PC-3 (cell line): ENCODE results near the gene UNC13A. TPM values are rescaled to one million over a fixed set of nuclear protein-coding genes. Genes with fewer than 3 reads are reported as not detected.

Source experiments
- ATAC-seq: fragments of 200-7000 bp; cut with Tn5 transposase; 2 replicates; pipeline ENCODE4 v1.9.1; 2020; ENCODE audit warnings: mild to moderate bottlenecking, moderate library complexity
- BruUV-seq: library from RNA; stranded (reverse); fragments of 400-500 nt; replicated peaks from 2 replicates; lab custom pipeline; 2021; lab: Mats Ljungman, UMichigan
- CTCF ChIA-PET: fragments of 300-600 bp; sonication (Branson Sonifier 250); formaldehyde crosslinking; loops from one replicate; lab custom pipeline; 2022; ENCODE audit warnings: antibody characterized with exemption; lab: Charles Lee
- POLR2A ChIA-PET: fragments of 300-600 bp; sonication (Branson Sonifier 250); formaldehyde crosslinking; loops from one replicate; lab custom pipeline; 2022; ENCODE audit warnings: antibody characterized with exemption; ENCODE audit not compliant: unreplicated experiment; lab: Charles Lee
- DNase-seq: peaks from one replicate; pipeline ENCODE4 v3.0.0-alpha.2; 2015
- H2AFZ ChIP-seq: fragments of 300-600 bp; sonication (generic); 2 replicates; pipeline ENCODE4 v1.6.0; 2016; ENCODE audit warnings: antibody characterized with exemption, low read length
- H3F3A ChIP-seq: fragments of 300-600 bp; sonication (generic); one replicate; pipeline ENCODE4 v1.6.0; 2017; ENCODE audit warnings: antibody characterized with exemption, low read length, control low read depth, mild to moderate bottlenecking; ENCODE audit not compliant: unreplicated experiment
- H3K27ac ChIP-seq: fragments of 300-600 bp; sonication (generic); 2 replicates; pipeline ENCODE4 v1.5.1; 2016; ENCODE audit warnings: mild to moderate bottlenecking, low read length
- H3K27me3 ChIP-seq: fragments of 300-600 bp; sonication (generic); 2 replicates; pipeline ENCODE4 v1.6.1; 2016; ENCODE audit warnings: low read length, mixed read lengths
- H3K36me3 ChIP-seq: fragments of 300-600 bp; sonication (generic); 2 replicates; pipeline ENCODE4 v1.6.1; 2016; ENCODE audit warnings: low read depth, mixed run types, low read length, mixed read lengths
- H3K4me1 ChIP-seq: fragments of 300-600 bp; sonication (generic); 2 replicates; pipeline ENCODE4 v1.5.1; 2016; ENCODE audit warnings: low read length; ENCODE audit not compliant: insufficient read depth
- H3K4me2 ChIP-seq: fragments of 300-600 bp; sonication (generic); 2 replicates; pipeline ENCODE4 v1.6.0; 2016; ENCODE audit warnings: low read length
- H3K4me3 ChIP-seq: fragments of 300-600 bp; sonication (generic); 2 replicates; pipeline ENCODE4 v1.5.1; 2016; ENCODE audit warnings: mild to moderate bottlenecking, low read length, mixed read lengths
- H3K79me2 ChIP-seq: fragments of 300-600 bp; sonication (generic); 2 replicates; pipeline ENCODE4 v1.6.1; 2017; ENCODE audit warnings: low read length, mixed read lengths
- H3K9ac ChIP-seq: fragments of 300-600 bp; sonication (generic); 2 replicates; pipeline ENCODE4 v1.6.0; 2016; ENCODE audit warnings: mild to moderate bottlenecking, low read length
- H3K9me2 ChIP-seq: fragments of 300-600 bp; sonication (generic); replicated peaks from 2 replicates; pipeline ENCODE4 v1.6.1; 2016; ENCODE audit warnings: mixed run types, low read length, mixed read lengths
- H3K9me3 ChIP-seq: fragments of 300-600 bp; sonication (generic); 2 replicates; pipeline ENCODE4 v1.6.1; 2016; ENCODE audit warnings: low read length, mixed read lengths
- H4K20me1 ChIP-seq: fragments of 300-600 bp; sonication (generic); 2 replicates; pipeline ENCODE4 v1.6.1; 2016; ENCODE audit warnings: low read length, mixed read lengths
- CTCF ChIP-seq: fragments of 300-600 bp; sonication (generic); conservative IDR thresholded peaks from 2 replicates; pipeline ENCODE4 v1.5.1; 2017; ENCODE audit warnings: antibody characterized with exemption, low read depth, mild to moderate bottlenecking, low read length
- EZH2 ChIP-seq: fragments of 300-600 bp; sonication (generic); IDR thresholded peaks from one replicate; pipeline ENCODE4 v1.6.1; 2017; ENCODE audit warnings: antibody characterized with exemption, mild to moderate bottlenecking, low read length; ENCODE audit not compliant: unreplicated experiment
- EZH2phosphoT487 ChIP-seq: fragments of 300-600 bp; sonication (generic); IDR thresholded peaks from 2 replicates; pipeline ENCODE4 v1.6.1; 2018; ENCODE audit warnings: mild to moderate bottlenecking, antibody characterized with exemption, low read length, borderline replicate concordance
- intact Hi-C: fragments of 100-400 bp; cut with micrococcal nuclease; formaldehyde crosslinking; loops from 2 replicates; pipeline ENCODE4 v1.9.0; 2023
- total RNA-seq: library from RNA; depleted of rRNA; stranded (reverse); fragments of >200 nt; gene quantifications from 2 replicates; pipeline ENCODE4 v1.2.3, GENCODE V29; 2014

UNC13A gene
- total RNA-seq, 1 experiment from 2014 or later: not detected

GRCh38 chr19:17727843-17728242 lies 39.7 kb upstream of the UNC13A start:
- intact Hi-C loops: no loop called here
- POLR2A ChIA-PET: interaction anchor here (0.6 to 0.7 kb wide), 2 partner anchors 138 to 204 kb away, joined by 3 read pairs; no protein-coding TSS in a partner anchor
- Histone ChIP-seq H3K9me2 (no peaks in the 10 kb centered on the region), H3F3A (no peaks in the 10 kb centered on the region), H3K4me2 (no peak overlapping the region), H3K4me1 (0 out of 2 replicates have a peak, but pooled peaks cover 3% of the 10 kb centered on the region), H2AFZ (no peak overlapping the region), H3K36me3 (peaks cover 28% of the 10 kb centered on the region), H3K27ac (no peak overlapping the region), H3K27me3 (no peaks in the 10 kb centered on the region), H3K79me2 (peaks cover 15% of the 10 kb centered on the region), H3K4me3 (no peak overlapping the region), H3K9ac (no peak overlapping the region), H3K9me3 (no peaks in the 10 kb centered on the region), H4K20me1 (0 out of 2 replicates have a peak, but pooled peaks cover 7% of the 10 kb centered on the region)
- CTCF ChIA-PET: no interaction called here
- ATAC-seq (no peak), DNase-seq (no peak)
- TF ChIP-seq EZH2phosphoT487 (no peak), CTCF (no peak)
- BruUV-seq: no TSS peak

- TF ChIP-seq EZH2: no peak
- TF ChIP-seq CTCF: no peak
- no peak for TF ChIP-seq EZH2phosphoT487
- Histone ChIP-seq H3K27ac (no peak overlapping the region), H3K36me3 (peaks cover 23% of the 10 kb centered on the region), H4K20me1 (0 out of 2 replicates have a peak, but pooled peaks cover 2% of the 10 kb centered on the region), H3K4me1 (no peaks in the 10 kb centered on the region), H3F3A (no peaks in the 10 kb centered on the region), H3K9me3 (no peaks in the 10 kb centered on the region), H3K9me2 (no peaks in the 10 kb centered on the region), H3K4me2 (no peak overlapping the region), H3K79me2 (peaks cover 11% of the 10 kb centered on the region), H2AFZ (no peak overlapping the region), H3K9ac (no peak overlapping the region), H3K4me3 (no peak overlapping the region), H3K27me3 (no peaks in the 10 kb centered on the region)
- CTCF ChIA-PET: no interaction called here
- no peak for DNase-seq
- intact Hi-C loops: no loop called here
- no peak for ATAC-seq
- no TSS peak for BruUV-seq
- POLR2A ChIA-PET: no interaction called here
Observed at GRCh38 chr19:17726964-17727773, 39.0 kb upstream of the UNC13A start.
